Measurements from ENCODE around the gene PRKD1. TPM values are rescaled to one million over a fixed set of nuclear protein-coding genes. Genes with fewer than 3 reads are reported as not detected.

The PRKD1 gene
- total and polyA plus RNA-seq, 2 donors (not counting 1 experiment from before 2014, with no cell fraction given), result 0.03 to 4.3 TPM

DNA sequence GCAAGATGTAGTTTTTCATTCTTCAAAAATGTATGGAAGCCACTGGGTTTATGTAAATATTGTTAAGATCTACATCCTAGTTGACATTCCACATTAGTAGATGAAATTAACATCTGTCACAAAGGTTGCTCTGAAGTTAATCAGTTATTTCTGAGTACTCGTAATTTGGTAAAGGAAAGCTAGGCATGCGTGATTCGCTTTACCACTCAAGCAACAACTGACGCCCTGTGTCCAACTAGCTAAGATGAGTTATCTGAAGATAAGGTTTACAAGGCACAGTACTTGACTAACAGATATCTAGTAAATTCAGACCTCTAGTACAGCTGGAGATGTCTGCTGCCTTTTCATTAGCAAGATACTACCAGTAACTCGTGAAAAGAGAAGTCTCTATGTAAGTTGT, 14.1 kb downstream of the PRKD1 start:
- no peaks in the 10 kb centered on the region for H3K36me3 ChIP-seq (replicated peaks in 1 of 2; ENCODE audit: control extremely low read depth in 1 of 2, control insufficient read depth in 1 of 2, extremely low read depth in 1 of 2, insufficient read depth in 2 of 2, low read length in 1 of 2)
- DNase-seq (no peak), ATAC-seq (ENCODE audit: low read depth) (no peak)
- Mint-ChIP-seq H3K4me1 (no peaks in the 10 kb centered on the region), H3K4me3 (no peak overlapping the region), H3K27me3 (no peaks in the 10 kb centered on the region), H3K27ac (no peak overlapping the region), H3K9me3 (ENCODE audit: insufficient read depth) (no peaks in the 10 kb centered on the region)
- CTCF ChIA-PET, result no interaction called here
- TF ChIP-seq EZH2 (IDR thresholded peaks at IDR 0.05; ENCODE audit: borderline replicate concordance, insufficient read depth, low read depth, low read length, poor library complexity, severe bottlenecking), result no peak
- TF ChIP-seq, protein P1, sequence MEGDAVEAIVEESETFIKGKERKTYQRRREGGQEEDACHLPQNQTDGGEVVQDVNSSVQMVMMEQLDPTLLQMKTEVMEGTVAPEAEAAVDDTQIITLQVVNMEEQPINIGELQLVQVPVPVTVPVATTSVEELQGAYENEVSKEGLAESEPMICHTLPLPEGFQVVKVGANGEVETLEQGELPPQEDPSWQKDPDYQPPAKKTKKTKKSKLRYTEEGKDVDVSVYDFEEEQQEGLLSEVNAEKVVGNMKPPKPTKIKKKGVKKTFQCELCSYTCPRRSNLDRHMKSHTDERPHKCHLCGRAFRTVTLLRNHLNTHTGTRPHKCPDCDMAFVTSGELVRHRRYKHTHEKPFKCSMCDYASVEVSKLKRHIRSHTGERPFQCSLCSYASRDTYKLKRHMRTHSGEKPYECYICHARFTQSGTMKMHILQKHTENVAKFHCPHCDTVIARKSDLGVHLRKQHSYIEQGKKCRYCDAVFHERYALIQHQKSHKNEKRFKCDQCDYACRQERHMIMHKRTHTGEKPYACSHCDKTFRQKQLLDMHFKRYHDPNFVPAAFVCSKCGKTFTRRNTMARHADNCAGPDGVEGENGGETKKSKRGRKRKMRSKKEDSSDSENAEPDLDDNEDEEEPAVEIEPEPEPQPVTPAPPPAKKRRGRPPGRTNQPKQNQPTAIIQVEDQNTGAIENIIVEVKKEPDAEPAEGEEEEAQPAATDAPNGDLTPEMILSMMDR (IDR thresholded peaks at IDR 0.05), result no peak
- H4K20me1 ChIP-seq (ENCODE audit: control insufficient read depth, insufficient read depth, low read length, poor library complexity, severe bottlenecking), result no peaks in the 10 kb centered on the region
- intact Hi-C loops (cut with micrococcal nuclease), result no loop called here
- H3K79me2 ChIP-seq (ENCODE audit: control insufficient read depth, insufficient read depth, low read length), result no peaks in the 10 kb centered on the region
- POLR2A ChIA-PET, result no interaction called here
- no peak overlapping the region for H3K9ac ChIP-seq (ENCODE audit: low read length)
- no peaks in the 10 kb centered on the region for H3K27me3 ChIP-seq (replicated peaks in 1 of 4; ENCODE audit: control extremely low read depth in 1 of 4, control insufficient read depth in 3 of 4, insufficient read depth in 4 of 4, low read length in 3 of 4)
- peaks cover 0 to 7% (median 0%) of the 10 kb centered on the region in 3 donors for H3K9me3 ChIP-seq (ENCODE audit: control extremely low read depth in 1 of 3, control insufficient read depth in 2 of 3, insufficient read depth in 1 of 3, low read length in 2 of 3)
- H3K4me2 ChIP-seq (replicated peaks; ENCODE audit: low read depth, low read length, poor library complexity, severe bottlenecking), result no peak overlapping the region
- H2AFZ ChIP-seq (ENCODE audit: insufficient read depth, low read depth, low read length, poor library complexity, severe bottlenecking), result no peak overlapping the region
- WGBS (ENCODE audit: insufficient coverage), result no CpG with 5 or more reads among the region's 5 CpGs
- H3K4me3 ChIP-seq (ENCODE audit: control extremely low read depth in 1 of 5, extremely low read depth in 1 of 5, insufficient read depth in 1 of 5, low read depth in 2 of 5, low read length in 4 of 5), result no peak overlapping the region
- H3K27ac ChIP-seq (ENCODE audit: low read length in 2 of 2), result no peak overlapping the region
- no peaks in the 10 kb centered on the region for H3K4me1 ChIP-seq (ENCODE audit: control insufficient read depth in 2 of 2, insufficient read depth in 2 of 2, low read length in 2 of 2)

GRCh38 chr14:29911810-29912209, 15.8 kb downstream of the PRKD1 start:
- intact Hi-C loops (cut with micrococcal nuclease), result no loop called here
- WGBS (ENCODE audit: insufficient coverage), result 85% methylated on average over 2 of the region's 3 CpGs
- H3K79me2 ChIP-seq (ENCODE audit: control insufficient read depth, insufficient read depth, low read length), result no peaks in the 10 kb centered on the region
- H3K4me2 ChIP-seq (replicated peaks; ENCODE audit: low read depth, low read length, poor library complexity, severe bottlenecking), result no peak overlapping the region
- Mint-ChIP-seq H3K27ac (no peak overlapping the region), H3K27me3 (no peaks in the 10 kb centered on the region), H3K4me1 (no peaks in the 10 kb centered on the region), H3K9me3 (ENCODE audit: insufficient read depth) (no peaks in the 10 kb centered on the region), H3K4me3 (no peak overlapping the region)
- POLR2A ChIA-PET, result no interaction called here
- no peak for ATAC-seq (ENCODE audit: low read depth)
- no peaks in the 10 kb centered on the region for H4K20me1 ChIP-seq (ENCODE audit: control insufficient read depth, insufficient read depth, low read length, poor library complexity, severe bottlenecking)
- no peak for TF ChIP-seq EZH2 (IDR thresholded peaks at IDR 0.05; ENCODE audit: borderline replicate concordance, insufficient read depth, low read depth, low read length, poor library complexity, severe bottlenecking)
- TF ChIP-seq, protein P1 (IDR thresholded peaks at IDR 0.05), result no peak
- DNase-seq, result no peak
- H3K4me3 ChIP-seq (ENCODE audit: control extremely low read depth in 1 of 5, extremely low read depth in 1 of 5, insufficient read depth in 1 of 5, low read depth in 2 of 5, low read length in 4 of 5), result no peak overlapping the region
- H3K27ac ChIP-seq (ENCODE audit: low read length in 2 of 2), result no peak overlapping the region
- CTCF ChIA-PET, result no interaction called here
- H3K36me3 ChIP-seq (replicated peaks in 1 of 2; ENCODE audit: control extremely low read depth in 1 of 2, control insufficient read depth in 1 of 2, extremely low read depth in 1 of 2, insufficient read depth in 2 of 2, low read length in 1 of 2), result no peaks in the 10 kb centered on the region
- H3K9ac ChIP-seq (ENCODE audit: low read length), result no peak overlapping the region
- H3K27me3 ChIP-seq (replicated peaks in 1 of 4; ENCODE audit: control extremely low read depth in 1 of 4, control insufficient read depth in 3 of 4, insufficient read depth in 4 of 4, low read length in 3 of 4), result no peaks in the 10 kb centered on the region
- no peak overlapping the region for H2AFZ ChIP-seq (ENCODE audit: insufficient read depth, low read depth, low read length, poor library complexity, severe bottlenecking)
- H3K4me1 ChIP-seq (ENCODE audit: control insufficient read depth in 2 of 2, insufficient read depth in 2 of 2, low read length in 2 of 2), result no peaks in the 10 kb centered on the region
- peaks cover 0 to 10% (median 0%) of the 10 kb centered on the region in 3 donors for H3K9me3 ChIP-seq (ENCODE audit: control extremely low read depth in 1 of 3, control insufficient read depth in 2 of 3, insufficient read depth in 1 of 3, low read length in 2 of 3)
